Measurements from ENCODE around the gene ENTPD8.
"Not testable (repeated sequence)": the region's sequence is repeated elsewhere in the genome, so short reads cannot be mapped to it uniquely, and the experiment has no call there.

The ENTPD8 gene

GRCh38 chr9:137458194-137459151 lies 17.3 kb upstream of the ENTPD8 start:
- DNase-seq (ENCODE audit: low spot score) = peak; percentile 88

GRCh38 chr9:137457406-137458193 lies 16.4 kb upstream of the ENTPD8 start:
- DNase-seq (ENCODE audit: low spot score) = no peak

- DNase-seq (ENCODE audit: low spot score) = no peak
These were observed 15.8 kb upstream of the ENTPD8 start for GRCh38 chr9:137456864-137457405.

- peak; percentile 5 for DNase-seq (ENCODE audit: low spot score)
These were observed 15.1 kb upstream of the ENTPD8 start for GRCh38 chr9:137456061-137456863.

GRCh38 chr9:137455359-137455991 lies 14.3 kb upstream of the ENTPD8 start:
- no peak for DNase-seq (ENCODE audit: low spot score)

- peak; percentile 7 for DNase-seq (ENCODE audit: low spot score)
These were observed 13.6 kb upstream of the ENTPD8 start for GRCh38 chr9:137454597-137455358.

- peak; percentile 33 for DNase-seq (ENCODE audit: low spot score)
These were observed 13.0 kb upstream of the ENTPD8 start for GRCh38 chr9:137454145-137454596.

- peak; percentile 66 for DNase-seq (ENCODE audit: low spot score)
These were observed 12.5 kb upstream of the ENTPD8 start for GRCh38 chr9:137453643-137454081.

- no peak for DNase-seq (ENCODE audit: low spot score)
These were observed 11.8 kb upstream of the ENTPD8 start for GRCh38 chr9:137452761-137453642.

- no peak for DNase-seq (ENCODE audit: low spot score)
These were observed 11.0 kb upstream of the ENTPD8 start for GRCh38 chr9:137452006-137452760.

GRCh38 chr9:137451264-137452005 lies 10.3 kb upstream of the ENTPD8 start:
- DNase-seq (ENCODE audit: low spot score) = not testable (repeated sequence)

GRCh38 chr9:137450539-137451222 lies 9.5 kb upstream of the ENTPD8 start:
- not testable (repeated sequence) for DNase-seq (ENCODE audit: low spot score)

- DNase-seq (ENCODE audit: low spot score) = no peak
These were observed 8.9 kb upstream of the ENTPD8 start for GRCh38 chr9:137449931-137450538.

- DNase-seq (ENCODE audit: low spot score) = no peak
These were observed 8.1 kb upstream of the ENTPD8 start for GRCh38 chr9:137449081-137449844.

GRCh38 chr9:137448602-137448962 lies 7.4 kb upstream of the ENTPD8 start:
- no peak for DNase-seq (ENCODE audit: low spot score)
